IMR-90 (cell line): ENCODE results near the gene ZBTB44. TPM values are rescaled to one million over a fixed set of nuclear protein-coding genes. Genes with fewer than 3 reads are reported as not detected.

Experiments used
- ATAC-seq: fragments of 200-7000 bp; cut with Tn5 transposase; 2 replicates; pipeline ENCODE4 v1.9.1; 2020; ENCODE audit warnings: low read depth, mild to moderate bottlenecking, moderate library complexity
- BruUV-seq: library from RNA; stranded (reverse); fragments of 400-500 nt; replicated peaks from 2 replicates; lab custom pipeline; 2021; lab: Mats Ljungman, UMichigan
- CTCF ChIA-PET: fragments of 300-600 bp; formaldehyde crosslinking; extraction: SDS; loops from one replicate; lab custom pipeline; 2021; ENCODE audit warnings: antibody characterized with exemption; lab: Yijun Ruan, JAX
- POLR2A ChIA-PET: fragments of 300-600 bp; sonication (Branson Sonifier 250); formaldehyde crosslinking; loops from one replicate; lab custom pipeline; 2022; ENCODE audit warnings: antibody characterized with exemption; ENCODE audit not compliant: unreplicated experiment; lab: Charles Lee
- DNase-seq: peaks from one replicate; pipeline ENCODE4 v3.0.0; 2013
- H2AFZ ChIP-seq: replicated peaks from 2 replicates; pipeline ENCODE3; 2013; ENCODE audit warnings: low read length, mild to moderate bottlenecking; ENCODE audit not compliant: poor library complexity
- H2AK5ac ChIP-seq: 2 replicates; pipeline ENCODE4 v1.6.1; 2013; ENCODE audit warnings: low read depth, low read length, inconsistent platforms
- H2AK9ac ChIP-seq: replicated peaks from 2 replicates; pipeline ENCODE3; 2013; ENCODE audit warnings: mild to moderate bottlenecking, low read depth, low read length, moderate library complexity; ENCODE audit not compliant: poor library complexity
- H2BK120ac ChIP-seq: 2 replicates; pipeline ENCODE4 v1.6.1; 2013; ENCODE audit warnings: low read depth, low read length, inconsistent platforms
- H2BK15ac ChIP-seq: 3 replicates; pipeline ENCODE4 v1.6.1; 2013; ENCODE audit warnings: low read depth, low read length, inconsistent platforms
- H2BK20ac ChIP-seq: 2 replicates; pipeline ENCODE4 v1.6.1; 2013; ENCODE audit warnings: low read depth, mild to moderate bottlenecking, inconsistent platforms, low read length, moderate library complexity
- H2BK5ac ChIP-seq: 2 replicates; pipeline ENCODE4 v1.6.1; 2013; ENCODE audit warnings: mild to moderate bottlenecking, low read depth, low read length, inconsistent platforms; ENCODE audit not compliant: poor library complexity, severe bottlenecking
- H3K14ac ChIP-seq: replicated peaks from 2 replicates; pipeline ENCODE4 v1.6.1; 2013; ENCODE audit warnings: low read depth, low read length, inconsistent platforms
- H3K18ac ChIP-seq: 2 replicates; pipeline ENCODE4 v1.6.1; 2013; ENCODE audit warnings: low read depth, low read length, control low read depth
- H3K23ac ChIP-seq: 2 replicates; pipeline ENCODE4 v1.6.1; 2013; ENCODE audit warnings: low read depth, low read length, inconsistent platforms
- H3K27ac ChIP-seq: 2 replicates; pipeline ENCODE4 v1.5.1; 2013; ENCODE audit warnings: mild to moderate bottlenecking, control low read depth, low read length; ENCODE audit not compliant: insufficient read depth
- H3K27me3 ChIP-seq: 2 replicates; pipeline ENCODE4 v1.6.1; 2013; ENCODE audit warnings: low read length; ENCODE audit not compliant: control insufficient read depth, insufficient read depth
- H3K36me3 ChIP-seq: 2 replicates; pipeline ENCODE4 v1.6.1; 2013; ENCODE audit warnings: low read length, mixed read lengths; ENCODE audit not compliant: control insufficient read depth, insufficient read depth
- H3K4ac ChIP-seq: 2 replicates; pipeline ENCODE4 v1.6.1; 2013; ENCODE audit warnings: low read depth, low read length, inconsistent platforms
- H3K4me1 ChIP-seq: 2 replicates; pipeline ENCODE4 v1.6.1; 2013; ENCODE audit warnings: low read length, mixed read lengths; ENCODE audit not compliant: control insufficient read depth, insufficient read depth
- H3K4me2 ChIP-seq: 2 replicates; pipeline ENCODE4 v1.6.1; 2013; ENCODE audit warnings: low read depth, mild to moderate bottlenecking, control low read depth, low read length, moderate library complexity
- H3K4me3 ChIP-seq: 2 replicates; pipeline ENCODE4 v1.5.1; 2013; ENCODE audit warnings: low read depth, mild to moderate bottlenecking, control low read depth, low read length, moderate library complexity; ENCODE audit not compliant: insufficient read depth
- H3K56ac ChIP-seq: 2 replicates; pipeline ENCODE4 v1.6.1; 2013; ENCODE audit warnings: low read length, inconsistent platforms; ENCODE audit not compliant: insufficient read depth; ENCODE audit errors: extremely low read depth
- H3K79me1 ChIP-seq, 2 experiments: 2 replicates each; pipeline ENCODE4 v1.6.1; 2013; ENCODE audit warnings: low read length in 2 of 2, inconsistent platforms in 1 of 2, low read depth in 1 of 2
- H3K9ac ChIP-seq: 2 replicates; pipeline ENCODE4 v1.6.1; 2013; ENCODE audit warnings: low read depth, low read length, control low read depth
- H3K9me1 ChIP-seq: 2 replicates; pipeline ENCODE4 v1.6.1; 2013; ENCODE audit warnings: low read length, inconsistent platforms; ENCODE audit not compliant: insufficient read depth
- H3K9me3 ChIP-seq: 2 replicates; pipeline ENCODE4 v1.6.1; 2013; ENCODE audit warnings: low read length; ENCODE audit not compliant: control insufficient read depth, insufficient read depth
- H4K20me1 ChIP-seq: 2 replicates; pipeline ENCODE4 v1.6.1; 2013; ENCODE audit warnings: low read length, inconsistent platforms; ENCODE audit not compliant: insufficient read depth
- H4K5ac ChIP-seq: 2 replicates; pipeline ENCODE4 v1.6.1; 2013; ENCODE audit warnings: mild to moderate bottlenecking, low read depth, low read length, control low read depth
- H4K8ac ChIP-seq, 2 experiments: 2 replicates each; pipeline ENCODE4 v1.6.1; 2013; ENCODE audit warnings: low read depth in 2 of 2, low read length in 2 of 2, control low read depth in 1 of 2, inconsistent platforms in 1 of 2
- H4K91ac ChIP-seq: 2 replicates; pipeline ENCODE4 v1.6.1; 2013; ENCODE audit warnings: low read depth, low read length, inconsistent platforms; ENCODE audit not compliant: insufficient read depth
- BHLHE40 ChIP-seq: fragments of 150-350 bp; IDR thresholded peaks from 2 replicates; pipeline ENCODE4 v1.6.1; 2016; ENCODE audit warnings: mild to moderate bottlenecking, low read depth, low read length
- CEBPB ChIP-seq: IDR thresholded peaks from 2 replicates; pipeline ENCODE4 v1.6.1; 2012; ENCODE audit warnings: low read depth, low read length, improper control_type of control experiment
- CHD1 ChIP-seq: IDR thresholded peaks from 2 replicates; pipeline ENCODE4 v1.6.1; 2012; ENCODE audit warnings: low read depth, low read length, improper control_type of control experiment
- ELK1 ChIP-seq: fragments of 150-350 bp; IDR thresholded peaks from 2 replicates; pipeline ENCODE4 v1.6.1; 2016; ENCODE audit warnings: low read depth, mild to moderate bottlenecking, low read length, moderate library complexity, borderline replicate concordance
- FOS ChIP-seq: fragments of 150-350 bp; IDR thresholded peaks from 2 replicates; pipeline ENCODE4 v1.6.1; 2016; ENCODE audit warnings: low read depth, low read length
- MAFK ChIP-seq: IDR thresholded peaks from 2 replicates; pipeline ENCODE4 v1.6.1; 2012; ENCODE audit warnings: low read depth, low read length, improper control_type of control experiment
- MAZ ChIP-seq: IDR thresholded peaks from 2 replicates; pipeline ENCODE4 v1.6.1; 2012; ENCODE audit warnings: low read depth, mild to moderate bottlenecking, low read length, improper control_type of control experiment, moderate library complexity, borderline replicate concordance
- MXI1 ChIP-seq: IDR thresholded peaks from 2 replicates; pipeline ENCODE4 v1.6.1; 2012; ENCODE audit warnings: low read depth, mild to moderate bottlenecking, low read length, moderate library complexity, borderline replicate concordance
- NFE2L2 ChIP-seq: fragments of 150-350 bp; IDR thresholded peaks from 2 replicates; pipeline ENCODE4 v1.6.1; 2016; ENCODE audit warnings: low read depth, mild to moderate bottlenecking, low read length
- POLR2A ChIP-seq: IDR thresholded peaks from 2 replicates; pipeline ENCODE4 v1.6.1; 2012; ENCODE audit warnings: mild to moderate bottlenecking, low read depth, low read length
- RAD21 ChIP-seq: IDR thresholded peaks from 2 replicates; pipeline ENCODE4 v1.6.1; 2012; ENCODE audit warnings: low read length, improper control_type of control experiment
- RCOR1 ChIP-seq: IDR thresholded peaks from 2 replicates; pipeline ENCODE4 v1.6.1; 2012; ENCODE audit warnings: mild to moderate bottlenecking, low read length, improper control_type of control experiment; ENCODE audit not compliant: insufficient replicate concordance
- RFX5 ChIP-seq: IDR thresholded peaks from 2 replicates; pipeline ENCODE4 v1.8.0; 2012; ENCODE audit warnings: low read depth, mild to moderate bottlenecking, low read length, moderate library complexity
- SMC3 ChIP-seq: fragments of 150-350 bp; IDR thresholded peaks from 2 replicates; pipeline ENCODE4 v1.6.1; 2016; ENCODE audit warnings: low read depth, mild to moderate bottlenecking, antibody characterized with exemption, low read length, moderate library complexity
- USF2 ChIP-seq: fragments of 150-350 bp; IDR thresholded peaks from 2 replicates; pipeline ENCODE4 v1.6.1; 2017; ENCODE audit warnings: mild to moderate bottlenecking, antibody characterized with exemption, low read length, low read depth
- WGBS, 2 experiments: methylation state at CpG; one replicate each; pipeline versions ENCODE4 v1.1.5 to v1.1.7; 2013; ENCODE audit warnings: missing lambda C conversion rate in 2 of 2; ENCODE audit not compliant: insufficient read length in 1 of 2; ENCODE audit errors: extremely low coverage in 2 of 2; 5-methylcytosine and 5-hydroxymethylcytosine counted together
- dilution Hi-C: fragments of 300-500 bp; cut with HindIII; formaldehyde crosslinking; loops from one replicate; pipeline ENCODE4 v1.14.3; 2018; ENCODE audit warnings: low sequenced_read_pairs; ENCODE audit not compliant: unreplicated experiment
- in situ Hi-C: fragments of 300-500 bp; cut with MboI; formaldehyde crosslinking; loops from 3 replicates; pipeline ENCODE4 v1.14.3; 2019; ENCODE audit warnings: low sequenced_read_pairs, inconsistent platforms, mixed read lengths
- intact Hi-C: fragments of 100-400 bp; cut with micrococcal nuclease; formaldehyde crosslinking; loops from 2 replicates; pipeline ENCODE4 v1.10.0; 2022
- polyA plus RNA-seq, 3 experiments: library from polyadenylated mRNA; depleted of rRNA; stranded (reverse); fragments of >200 nt; gene quantifications; 2 replicates each; pipeline ENCODE4 v1.2.3, GENCODE V29; 2012; ENCODE audit warnings: low replicate concordance in 1 of 3
- total RNA-seq: library from RNA; depleted of rRNA; stranded (reverse); fragments of >200 nt; gene quantifications from 2 replicates; pipeline ENCODE4 v1.2.3, GENCODE V29; 2012
- TF ChIP-seq, protein P1 (sequence below): conservative IDR thresholded peaks from 2 replicates; pipeline ENCODE4 v1.5.1; 2012; ENCODE audit warnings: mild to moderate bottlenecking, low read depth, low read length, improper control_type of control experiment

ZBTB44 gene
- total and polyA plus RNA-seq, 2 of the 4 experiments (the other 2 are of a cell fraction) = 6.9 to 23.3 TPM

DNA sequence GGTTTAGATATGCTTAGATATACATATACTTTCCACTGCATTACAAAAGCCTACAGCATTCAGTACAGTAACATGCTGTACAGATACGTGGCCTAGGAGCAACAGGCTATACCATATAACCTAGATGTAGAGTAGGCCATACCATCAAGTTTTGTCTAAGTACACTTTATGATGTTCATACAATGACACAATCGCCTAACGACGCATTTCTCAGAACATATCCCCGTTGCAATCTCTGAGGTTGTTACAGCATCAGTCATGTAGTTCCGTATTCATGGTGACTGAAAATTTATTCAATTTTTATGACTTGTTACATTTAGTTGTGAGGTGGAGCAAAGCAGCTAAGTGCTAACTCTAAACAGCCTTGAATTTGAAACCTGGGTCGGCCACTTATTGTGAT lies 6.7 kb downstream of the ZBTB44 start:
- no peak overlapping the region for H2BK5ac ChIP-seq
- no peak for DNase-seq
- no peak overlapping the region for H3K18ac ChIP-seq
- H3K4me2 ChIP-seq = no peak overlapping the region
- H3K27ac ChIP-seq = no peak overlapping the region
- 0 out of 2 replicates have a peak, but pooled peaks cover 2% of the 10 kb centered on the region for H3K9me1 ChIP-seq
- dilution Hi-C loops = no loop called here
- no peaks in the 10 kb centered on the region for H3K27me3 ChIP-seq
- no peak overlapping the region for H3K4ac ChIP-seq
- H3K56ac ChIP-seq = no peak overlapping the region
- H3K9me3 ChIP-seq = no peaks in the 10 kb centered on the region
- H2BK15ac ChIP-seq = no peak overlapping the region
- no peak overlapping the region for H4K8ac ChIP-seq
- H3K4me3 ChIP-seq = no peak overlapping the region
- H3K14ac ChIP-seq = no peak overlapping the region
- H2BK20ac ChIP-seq = no peak overlapping the region
- no peak overlapping the region for H4K5ac ChIP-seq
- intact Hi-C loops = no loop called here
- H3K23ac ChIP-seq = no peak overlapping the region
- ChIA-PET POLR2A (no interaction called here), CTCF (no interaction called here)
- H3K79me1 ChIP-seq = peaks cover 20 to 24% of the 10 kb centered on the region in 2 experiments
- no peak overlapping the region for H4K91ac ChIP-seq
- BruUV-seq = no TSS peak
- H2AK5ac ChIP-seq = no peak overlapping the region
- no peaks in the 10 kb centered on the region for H3K4me1 ChIP-seq
- no peak overlapping the region for H3K9ac ChIP-seq
- 100% methylated on average over 5 of the region's 7 CpGs; no CpG with 5 or more reads in 1 of the 2 experiments for WGBS, 2 experiments
- H2AK9ac ChIP-seq = no peak overlapping the region
- H3K36me3 ChIP-seq = 0 out of 2 replicates have a peak, but pooled peaks cover 1% of the 10 kb centered on the region
- TF ChIP-seq CEBPB (no peak), MXI1 (no peak), MAFK (no peak), FOS (no peak), USF2 (no peak), POLR2A (no peak), RCOR1 (no peak), SMC3 (no peak), MAZ (no peak), RAD21 (no peak), CHD1 (no peak), NFE2L2 (no peak), RFX5 (no peak), BHLHE40 (no peak), ELK1 (no peak)
- TF ChIP-seq, protein P1, sequence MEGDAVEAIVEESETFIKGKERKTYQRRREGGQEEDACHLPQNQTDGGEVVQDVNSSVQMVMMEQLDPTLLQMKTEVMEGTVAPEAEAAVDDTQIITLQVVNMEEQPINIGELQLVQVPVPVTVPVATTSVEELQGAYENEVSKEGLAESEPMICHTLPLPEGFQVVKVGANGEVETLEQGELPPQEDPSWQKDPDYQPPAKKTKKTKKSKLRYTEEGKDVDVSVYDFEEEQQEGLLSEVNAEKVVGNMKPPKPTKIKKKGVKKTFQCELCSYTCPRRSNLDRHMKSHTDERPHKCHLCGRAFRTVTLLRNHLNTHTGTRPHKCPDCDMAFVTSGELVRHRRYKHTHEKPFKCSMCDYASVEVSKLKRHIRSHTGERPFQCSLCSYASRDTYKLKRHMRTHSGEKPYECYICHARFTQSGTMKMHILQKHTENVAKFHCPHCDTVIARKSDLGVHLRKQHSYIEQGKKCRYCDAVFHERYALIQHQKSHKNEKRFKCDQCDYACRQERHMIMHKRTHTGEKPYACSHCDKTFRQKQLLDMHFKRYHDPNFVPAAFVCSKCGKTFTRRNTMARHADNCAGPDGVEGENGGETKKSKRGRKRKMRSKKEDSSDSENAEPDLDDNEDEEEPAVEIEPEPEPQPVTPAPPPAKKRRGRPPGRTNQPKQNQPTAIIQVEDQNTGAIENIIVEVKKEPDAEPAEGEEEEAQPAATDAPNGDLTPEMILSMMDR = no peak
- in situ Hi-C loops = no loop called here
- H4K20me1 ChIP-seq = peaks cover 8% of the 10 kb centered on the region; the same call in 1 of the 2 replicates
- H2BK120ac ChIP-seq = no peak overlapping the region
- no peak overlapping the region for H2AFZ ChIP-seq
- ATAC-seq = no peak
